H9 (cell line): Measurements from ENCODE around the gene PXT1. TPM values are rescaled to one million over a fixed set of nuclear protein-coding genes. Genes with fewer than 3 reads are reported as not detected.
"Not testable (repeated sequence)": the region's sequence is repeated elsewhere in the genome, so short reads cannot be mapped to it uniquely, and the experiment has no call there.

ENCODE experiments used
- DNase-seq: peaks from one replicate; pipeline ENCODE4 v3.0.0-alpha.2; 2017
- H2AFZ ChIP-seq: one replicate; pipeline ENCODE4 v1.6.1; 2013; ENCODE audit warnings: mild to moderate bottlenecking, low read length, control low read depth, moderate library complexity
- H2AK5ac ChIP-seq: 2 replicates; pipeline ENCODE4 v1.6.1; 2013; ENCODE audit warnings: low read length, control low read depth, mixed read lengths; ENCODE audit not compliant: insufficient read length
- H2BK120ac ChIP-seq: one replicate; pipeline ENCODE4 v1.6.1; 2013; ENCODE audit warnings: low read depth, mild to moderate bottlenecking, low read length, control low read depth, inconsistent platforms; ENCODE audit not compliant: poor library complexity, severe bottlenecking
- H2BK12ac ChIP-seq: 2 replicates; pipeline ENCODE4 v1.6.1; 2013; ENCODE audit warnings: low read length, control low read depth, mixed read lengths, low read depth; ENCODE audit not compliant: insufficient read length
- H2BK15ac ChIP-seq: 2 replicates; pipeline ENCODE4 v1.6.1; 2013; ENCODE audit warnings: low read depth, low read length, control low read depth
- H2BK20ac ChIP-seq: one replicate; pipeline ENCODE4 v1.6.1; 2013; ENCODE audit warnings: low read depth, mild to moderate bottlenecking, low read length, control low read depth, inconsistent platforms; ENCODE audit not compliant: poor library complexity, severe bottlenecking
- H2BK5ac ChIP-seq: 2 replicates; pipeline ENCODE4 v1.6.1; 2013; ENCODE audit warnings: low read length, control low read depth, mixed read lengths; ENCODE audit not compliant: insufficient read length
- H3K14ac ChIP-seq: 2 replicates; pipeline ENCODE4 v1.6.1; 2013; ENCODE audit warnings: low read length, control low read depth; ENCODE audit not compliant: insufficient read depth
- H3K18ac ChIP-seq: 2 replicates; pipeline ENCODE4 v1.6.1; 2013; ENCODE audit warnings: low read depth, mild to moderate bottlenecking, mixed read lengths, low read length, control low read depth; ENCODE audit not compliant: insufficient read length
- H3K23ac ChIP-seq: 2 replicates; pipeline ENCODE4 v1.6.1; 2013; ENCODE audit warnings: low read length, control low read depth, mixed read lengths, low read depth; ENCODE audit not compliant: insufficient read length
- H3K23me2 ChIP-seq: 2 replicates; pipeline ENCODE4 v1.6.1; 2013; ENCODE audit warnings: low read depth, mild to moderate bottlenecking, mixed read lengths, low read length, control low read depth; ENCODE audit not compliant: insufficient read length, poor library complexity, severe bottlenecking
- H3K27ac ChIP-seq: 2 replicates; pipeline ENCODE4 v1.5.1; 2013; ENCODE audit warnings: low read length, control low read depth, mixed read lengths, low read depth; ENCODE audit not compliant: insufficient read length
- H3K27me3 ChIP-seq: 2 replicates; pipeline ENCODE4 v1.6.1; 2013; ENCODE audit warnings: low read length, control low read depth, inconsistent platforms; ENCODE audit not compliant: insufficient read depth
- H3K4ac ChIP-seq: 2 replicates; pipeline ENCODE4 v1.6.1; 2013; ENCODE audit warnings: low read depth, mild to moderate bottlenecking, control low read depth, inconsistent platforms, low read length, moderate library complexity
- H3K4me1 ChIP-seq: 2 replicates; pipeline ENCODE4 v1.6.1; 2013; ENCODE audit warnings: low read length, control low read depth, inconsistent platforms; ENCODE audit not compliant: insufficient read depth
- H3K4me2 ChIP-seq: 2 replicates; pipeline ENCODE4 v1.6.1; 2013; ENCODE audit warnings: low read length, control low read depth, mixed read lengths; ENCODE audit not compliant: insufficient read length, insufficient read depth
- H3K56ac ChIP-seq: 2 replicates; pipeline ENCODE4 v1.6.1; 2013; ENCODE audit warnings: low read depth, mild to moderate bottlenecking, mixed read lengths, low read length, control low read depth; ENCODE audit not compliant: insufficient read length
- H3K79me1 ChIP-seq: 2 replicates; pipeline ENCODE4 v1.6.1; 2013; ENCODE audit warnings: low read depth, mild to moderate bottlenecking, moderate library complexity, low read length, control low read depth, inconsistent platforms; ENCODE audit not compliant: insufficient read depth, poor library complexity, severe bottlenecking
- H3K79me2 ChIP-seq: 2 replicates; pipeline ENCODE4 v1.6.1; 2013; ENCODE audit warnings: low read length, control low read depth, inconsistent platforms; ENCODE audit not compliant: insufficient read depth
- H3K9ac ChIP-seq: 2 replicates; pipeline ENCODE4 v1.6.1; 2013; ENCODE audit warnings: low read length, control low read depth, mixed read lengths; ENCODE audit not compliant: insufficient read length; ENCODE audit errors: extremely low read depth
- H3K9me3 ChIP-seq: one replicate; pipeline ENCODE4 v1.6.1; 2013; ENCODE audit warnings: low read depth, low read length, inconsistent platforms; ENCODE audit not compliant: control insufficient read depth
- H3T11ph ChIP-seq: one replicate; pipeline ENCODE4 v1.6.1; 2013; ENCODE audit warnings: mild to moderate bottlenecking, low read length, control low read depth, inconsistent platforms
- H4K20me1 ChIP-seq: one replicate; pipeline ENCODE4 v1.6.1; 2013; ENCODE audit not compliant: control insufficient read depth, insufficient read length, insufficient read depth
- H4K5ac ChIP-seq: 2 replicates; pipeline ENCODE4 v1.6.1; 2013; ENCODE audit warnings: low read depth, mild to moderate bottlenecking, mixed read lengths, low read length, control low read depth; ENCODE audit not compliant: insufficient read length
- H4K8ac ChIP-seq: replicated peaks from 2 replicates; pipeline ENCODE4 v1.6.1; 2013; ENCODE audit warnings: low read length, control low read depth, mixed read lengths, low read depth; ENCODE audit not compliant: insufficient read length
- H4K91ac ChIP-seq: 2 replicates; pipeline ENCODE4 v1.6.1; 2013; ENCODE audit warnings: low read depth, mild to moderate bottlenecking, moderate library complexity, mixed read lengths, low read length, control low read depth; ENCODE audit not compliant: insufficient read length
- H3K27ac Mint-ChIP-seq, 3 experiments: 2 replicates in 2 of 3; 3 replicates in 1 of 3; pipeline ENCODE4 v1.8.0; 2020 to 2021; ENCODE audit warnings: mixed read lengths in 3 of 3, mild to moderate bottlenecking in 1 of 3, moderate library complexity in 1 of 3
- H3K27me3 Mint-ChIP-seq: 2 replicates; pipeline ENCODE4 v1.8.0; 2021; ENCODE audit warnings: low read depth, mild to moderate bottlenecking, moderate library complexity, mixed read lengths
- H3K36me3 Mint-ChIP-seq, 3 experiments: 2 replicates in 2 of 3; 3 replicates in 1 of 3; pipeline ENCODE4 v1.8.0; 2020 to 2021; ENCODE audit warnings: low read depth in 3 of 3, mixed read lengths in 3 of 3; ENCODE audit not compliant: insufficient read depth in 1 of 3
- H3K4me1 Mint-ChIP-seq, 2 experiments: 2 replicates each; pipeline ENCODE4 v1.8.0; 2020; ENCODE audit warnings: mixed read lengths in 2 of 2
- H3K4me3 Mint-ChIP-seq, 2 experiments: 2 replicates in 1 of 2; 3 replicates in 1 of 2; pipeline ENCODE4 v1.8.0; 2020 to 2021; ENCODE audit warnings: mild to moderate bottlenecking in 2 of 2, mixed read lengths in 2 of 2, moderate library complexity in 1 of 2
- H3K9me3 Mint-ChIP-seq, 2 experiments: 2 replicates in 1 of 2; 3 replicates in 1 of 2; pipeline ENCODE4 v1.8.0; 2020; ENCODE audit warnings: mild to moderate bottlenecking in 2 of 2, mixed read lengths in 2 of 2, moderate library complexity in 1 of 2
- WGBS: extraction: QIAGEN DNeasy Blood & Tissue Kit; methylation state at CpG from one replicate; pipeline ENCODE4 v1.1.7; 2013; ENCODE audit warnings: missing lambda C conversion rate, low lambda C conversion rate, mixed read lengths; ENCODE audit not compliant: insufficient read length; ENCODE audit errors: extremely low coverage; 5-methylcytosine and 5-hydroxymethylcytosine counted together
- total RNA-seq: library from RNA; stranded (reverse); gene quantifications from 2 replicates; pipeline ENCODE4 v1.2.1, GENCODE V29; 2021
- TF ChIP-seq, protein P1 (sequence below): fragments of 200-600 bp; sonication (generic); conservative IDR thresholded peaks from 3 replicates; pipeline ENCODE4 v1.8.0; 2021; ENCODE audit warnings: antibody characterized with exemption, mild to moderate bottlenecking

Gene PXT1
- total RNA-seq, 1 experiment from 2014 or later, result not detected

DNA sequence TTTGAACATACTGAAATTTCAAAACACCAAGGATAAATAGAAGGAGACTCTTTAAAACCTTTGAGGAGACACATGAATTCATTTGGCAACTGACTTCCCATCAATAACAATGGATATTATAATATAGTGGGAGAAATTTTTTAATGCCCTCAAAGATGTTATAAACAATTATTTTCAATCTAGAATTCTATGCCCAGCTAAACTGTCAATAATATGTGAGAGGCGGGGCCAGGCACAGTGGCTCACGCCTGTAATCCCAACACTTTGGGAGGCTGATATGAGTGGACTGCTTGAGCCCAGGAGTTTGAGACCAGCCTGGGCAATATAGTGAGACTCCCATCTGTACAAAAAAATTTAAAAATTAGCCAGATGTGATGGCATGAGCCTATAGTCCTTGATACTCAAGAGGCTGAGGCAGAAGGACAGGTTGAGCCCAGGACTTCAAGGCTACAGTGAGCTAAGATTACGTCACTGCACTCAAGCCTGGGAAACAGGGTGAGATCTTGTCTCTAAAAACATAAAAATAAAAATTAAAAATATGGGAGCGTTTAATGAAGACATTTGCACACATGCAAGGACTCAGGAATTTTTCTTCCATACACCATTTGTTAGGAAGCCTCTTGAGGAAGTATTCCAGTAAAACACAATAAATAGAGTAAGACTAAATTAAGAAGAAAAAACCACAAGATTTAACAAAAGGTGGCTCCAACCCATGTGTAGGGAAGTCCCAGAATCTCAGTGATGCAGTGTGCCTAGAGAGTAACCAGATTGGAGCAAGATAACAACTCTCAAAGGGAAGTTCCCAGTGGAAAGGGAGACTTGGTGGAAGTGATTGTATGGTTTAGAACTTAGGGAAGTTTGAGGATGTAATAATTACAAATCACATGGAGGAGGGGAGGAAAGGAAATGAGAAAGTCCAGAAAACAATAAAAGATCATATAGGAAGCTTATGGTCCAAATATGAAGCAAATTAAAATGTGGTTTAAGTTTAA, 28.9 kb downstream of the PXT1 start:
- Histone ChIP-seq H3K9me3 (no peaks in the 10 kb centered on the region), H2BK20ac (no peak overlapping the region), H3K4me1 (no peaks in the 10 kb centered on the region), H3K18ac (no peak overlapping the region), H3K23me2 (no peaks in the 10 kb centered on the region), H4K20me1 (no peaks in the 10 kb centered on the region), H4K8ac (no peak overlapping the region), H4K5ac (no peak overlapping the region), H3K14ac (no peak overlapping the region), H3T11ph (no peak overlapping the region), H2BK5ac (no peak overlapping the region), H3K79me1 (no peaks in the 10 kb centered on the region), H2BK120ac (no peak overlapping the region), H4K91ac (no peak overlapping the region), H2AFZ (no peak overlapping the region), H3K23ac (no peak overlapping the region), H3K79me2 (no peaks in the 10 kb centered on the region), H2BK15ac (no peak overlapping the region), H3K27me3 (no peaks in the 10 kb centered on the region), H3K4ac (no peak overlapping the region), H3K27ac (no peak overlapping the region), H3K56ac (no peak overlapping the region), H2BK12ac (no peak overlapping the region), H3K4me2 (no peak overlapping the region), H3K9ac (no peak overlapping the region), H2AK5ac (no peak overlapping the region)
- Mint-ChIP-seq H3K27ac (no peak overlapping the region), H3K9me3 (peaks cover 8 to 9% of the 10 kb centered on the region in 2 experiments), H3K4me1 (no peaks in the 10 kb centered on the region), H3K27me3 (no peaks in the 10 kb centered on the region; the same call in none of the 2 replicates), H3K36me3 (peaks cover 0 to 5% (median 0%) of the 10 kb centered on the region in 3 experiments; a peak in 3 of 7 replicates), H3K4me3 (no peak overlapping the region)
- TF ChIP-seq, protein P1, sequence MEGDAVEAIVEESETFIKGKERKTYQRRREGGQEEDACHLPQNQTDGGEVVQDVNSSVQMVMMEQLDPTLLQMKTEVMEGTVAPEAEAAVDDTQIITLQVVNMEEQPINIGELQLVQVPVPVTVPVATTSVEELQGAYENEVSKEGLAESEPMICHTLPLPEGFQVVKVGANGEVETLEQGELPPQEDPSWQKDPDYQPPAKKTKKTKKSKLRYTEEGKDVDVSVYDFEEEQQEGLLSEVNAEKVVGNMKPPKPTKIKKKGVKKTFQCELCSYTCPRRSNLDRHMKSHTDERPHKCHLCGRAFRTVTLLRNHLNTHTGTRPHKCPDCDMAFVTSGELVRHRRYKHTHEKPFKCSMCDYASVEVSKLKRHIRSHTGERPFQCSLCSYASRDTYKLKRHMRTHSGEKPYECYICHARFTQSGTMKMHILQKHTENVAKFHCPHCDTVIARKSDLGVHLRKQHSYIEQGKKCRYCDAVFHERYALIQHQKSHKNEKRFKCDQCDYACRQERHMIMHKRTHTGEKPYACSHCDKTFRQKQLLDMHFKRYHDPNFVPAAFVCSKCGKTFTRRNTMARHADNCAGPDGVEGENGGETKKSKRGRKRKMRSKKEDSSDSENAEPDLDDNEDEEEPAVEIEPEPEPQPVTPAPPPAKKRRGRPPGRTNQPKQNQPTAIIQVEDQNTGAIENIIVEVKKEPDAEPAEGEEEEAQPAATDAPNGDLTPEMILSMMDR, result no peak
- no peak for DNase-seq
- WGBS, result no CpG with 5 or more reads among the region's 4 CpGs

- H2BK12ac ChIP-seq, H2AK5ac ChIP-seq, H3K79me1 ChIP-seq, H3K27ac ChIP-seq, H3K23me2 ChIP-seq, H3K18ac ChIP-seq, H3K4me3 Mint-ChIP-seq, H2BK20ac ChIP-seq, H4K8ac ChIP-seq, H2AFZ ChIP-seq, H3K9ac ChIP-seq, H3K4me1 Mint-ChIP-seq, H3K27me3 Mint-ChIP-seq, H2BK15ac ChIP-seq, H4K5ac ChIP-seq, DNase-seq, H3K56ac ChIP-seq, H3K27me3 ChIP-seq, H3K9me3 ChIP-seq, H3K4me2 ChIP-seq, H4K20me1 ChIP-seq, H3K14ac ChIP-seq, H3K36me3 Mint-ChIP-seq, H3K23ac ChIP-seq, H2BK5ac ChIP-seq, H3T11ph ChIP-seq, H3K27ac Mint-ChIP-seq, H3K4me1 ChIP-seq, H3K79me2 ChIP-seq, H4K91ac ChIP-seq, H3K4ac ChIP-seq, H2BK120ac ChIP-seq, H3K9me3 Mint-ChIP-seq: not testable (repeated sequence)
- WGBS, result no CpG with 5 or more reads among the region's 5 CpGs
Measured at GRCh38 chr6:36409718-36410117, 32.9 kb downstream of the PXT1 start.
